NCI-H1436 (cell line): Measurements from ENCODE around the gene RAB11FIP4.

Source experiments
- DNase-seq: peaks from one replicate; lab custom pipeline; 2025; lab: John Stamatoyannopoulos, UW

The RAB11FIP4 gene

DNA sequence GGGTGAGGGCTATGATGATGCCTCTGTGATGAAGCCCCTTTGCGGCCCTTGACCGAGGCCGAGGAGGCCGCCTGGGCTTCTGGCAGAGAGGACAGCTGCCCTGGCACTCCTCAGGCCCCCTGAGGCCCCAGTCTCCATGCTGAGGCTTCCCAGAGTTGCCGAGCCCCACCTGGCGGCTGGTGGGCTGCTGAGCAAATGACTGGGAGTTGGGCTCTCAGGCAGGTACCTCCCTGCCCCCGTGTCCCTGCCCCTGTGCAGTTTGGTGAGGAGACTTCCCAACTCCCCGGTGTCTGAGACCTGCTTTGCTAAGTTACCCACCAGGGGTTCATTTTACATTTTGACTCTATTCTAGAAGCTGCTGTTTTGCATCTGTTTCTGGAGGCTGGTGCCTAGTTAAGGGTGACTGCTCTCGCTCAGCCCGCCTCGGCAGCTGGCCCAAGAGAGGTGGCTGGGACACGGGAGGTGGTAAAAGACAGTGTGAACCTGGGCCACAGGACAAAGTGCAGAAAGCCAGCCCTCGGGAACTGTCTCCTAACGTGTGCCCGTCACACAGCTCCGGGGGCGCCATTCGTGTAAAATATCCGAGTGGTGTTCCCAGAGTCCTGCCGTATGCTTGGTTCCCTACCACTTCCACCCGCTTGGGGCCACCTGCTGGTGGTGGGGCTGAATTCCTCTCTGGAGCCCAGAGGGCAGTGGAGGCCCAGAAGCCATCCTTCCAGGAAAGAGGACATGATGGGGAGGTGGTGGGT lies 134.5 kb downstream of the RAB11FIP4 start:
- no peak for DNase-seq

DNA sequence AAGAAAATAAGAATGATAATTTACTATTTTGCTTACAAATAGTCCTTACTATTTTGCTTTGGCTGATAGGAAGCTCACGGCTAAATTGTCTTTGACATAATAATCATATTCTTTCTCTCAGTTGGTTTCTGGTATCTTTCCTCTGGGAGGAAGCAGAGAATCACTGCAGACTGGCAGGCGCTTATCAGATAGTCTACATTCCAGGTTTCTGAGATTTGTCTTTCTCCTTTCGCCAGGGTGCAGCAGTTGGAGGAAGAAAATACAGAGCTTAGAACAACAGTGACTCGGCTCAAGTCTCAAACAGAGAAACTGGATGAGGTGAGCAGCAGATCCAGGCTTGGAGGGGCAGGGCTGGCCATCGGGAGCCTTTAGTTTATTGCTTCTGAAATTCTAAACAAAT lies 136.1 kb downstream of the RAB11FIP4 start:
- DNase-seq = no peak

DNA sequence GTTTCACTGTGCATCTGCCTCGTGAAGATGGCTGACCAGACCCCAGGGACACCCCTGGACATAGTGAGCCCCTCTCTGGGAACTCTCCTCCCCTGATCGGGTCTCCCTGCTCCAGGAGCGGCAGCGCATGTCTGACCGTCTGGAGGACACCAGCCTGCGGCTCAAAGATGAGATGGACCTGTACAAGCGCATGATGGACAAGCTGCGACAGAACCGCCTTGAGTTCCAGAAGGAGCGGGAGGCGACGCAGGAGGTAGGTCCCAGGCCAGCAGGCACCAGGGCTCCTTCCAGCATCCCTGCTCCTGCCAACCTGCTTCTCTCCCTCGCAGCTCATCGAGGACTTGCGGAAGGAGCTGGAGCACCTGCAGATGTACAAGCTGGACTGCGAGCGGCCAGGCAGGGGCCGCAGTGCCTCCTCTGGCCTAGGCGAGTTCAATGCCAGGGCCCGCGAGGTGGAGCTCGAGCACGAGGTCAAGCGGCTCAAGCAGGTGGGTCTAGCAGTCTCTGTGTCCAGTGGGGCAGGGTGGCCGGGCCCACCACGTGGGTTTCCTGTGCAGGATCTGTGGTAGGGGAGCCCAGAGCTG lies 136.9 kb downstream of the RAB11FIP4 start:
- no peak for DNase-seq

DNA sequence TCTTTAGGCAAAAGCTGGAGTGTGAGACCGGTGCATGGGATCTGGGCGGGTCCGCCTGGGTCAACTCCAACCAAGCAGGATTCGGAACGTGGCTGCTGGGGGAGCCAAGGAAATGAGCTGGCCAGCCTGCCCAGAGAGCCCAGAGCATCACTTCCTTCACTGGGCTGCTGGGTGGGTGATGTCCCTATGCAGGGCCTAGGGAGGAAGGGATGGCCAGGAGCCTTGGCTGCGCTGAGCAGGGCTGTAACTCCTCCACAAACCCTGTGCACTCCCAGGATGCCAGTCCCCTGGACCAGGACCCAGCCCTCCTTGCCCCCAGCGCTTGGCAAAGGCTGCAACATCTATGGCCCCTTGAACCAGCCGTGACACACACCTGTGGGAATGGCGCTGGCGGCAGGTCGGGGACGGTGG lies 138.4 kb downstream of the RAB11FIP4 start:
- DNase-seq = no peak

DNA sequence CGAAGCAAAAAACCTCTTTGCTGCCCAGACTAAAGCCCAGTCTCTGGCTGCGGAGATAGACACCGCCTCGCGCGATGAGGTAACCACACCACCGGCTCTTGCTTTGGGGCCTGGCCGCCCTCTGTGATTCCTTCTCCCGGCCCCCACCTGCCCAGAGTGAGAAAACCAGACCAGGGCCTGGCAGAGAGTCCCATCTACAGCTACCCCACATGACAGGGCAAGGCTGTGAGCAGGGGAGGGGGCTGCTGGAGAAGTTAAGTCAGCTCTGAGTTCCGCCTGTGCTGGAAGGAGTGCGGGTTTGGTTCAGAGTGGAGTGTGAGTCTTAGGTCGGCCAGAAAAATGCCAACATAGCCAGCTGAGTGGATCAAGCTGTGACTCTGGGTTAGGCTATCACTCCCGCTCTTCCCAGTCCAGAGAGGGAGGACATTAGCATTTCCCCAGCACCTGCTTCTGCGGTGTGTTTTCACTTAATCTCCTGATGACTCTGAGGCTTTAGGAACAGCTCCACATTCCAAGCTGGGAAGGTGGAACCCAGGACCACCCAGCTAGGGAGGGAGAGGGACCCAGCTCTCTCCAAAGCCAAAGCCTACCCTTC lies 139.0 kb downstream of the RAB11FIP4 start:
- DNase-seq = no peak

DNA sequence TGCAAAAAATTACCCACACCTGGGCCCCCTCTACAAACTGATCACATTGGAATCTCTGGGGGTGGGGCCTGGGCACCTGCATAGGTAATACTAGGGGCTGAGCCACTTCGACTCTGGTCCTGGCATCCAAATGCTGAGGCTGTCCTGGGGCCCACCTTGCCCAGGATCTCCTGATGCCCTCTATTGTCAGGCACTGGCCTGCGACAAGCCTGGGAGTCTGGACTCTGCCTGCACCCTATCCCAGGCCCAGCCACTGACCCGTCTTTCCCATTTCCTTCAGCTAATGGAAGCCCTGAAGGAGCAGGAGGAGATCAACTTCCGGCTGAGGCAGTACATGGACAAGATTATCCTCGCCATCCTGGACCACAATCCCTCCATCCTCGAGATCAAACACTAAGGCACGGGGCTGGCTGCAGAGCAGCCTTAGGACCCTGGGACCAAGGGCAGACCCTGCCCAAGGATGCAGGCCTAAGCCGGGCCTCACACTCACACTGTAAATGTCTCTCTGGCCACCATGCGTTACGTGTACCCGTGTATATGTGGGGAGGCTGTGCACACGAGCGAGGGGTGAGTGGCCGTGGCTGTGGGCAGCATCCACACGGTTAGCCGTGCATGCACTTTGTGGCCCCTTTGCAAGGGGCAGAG lies 140.0 kb downstream of the RAB11FIP4 start:
- DNase-seq = no peak

DNA sequence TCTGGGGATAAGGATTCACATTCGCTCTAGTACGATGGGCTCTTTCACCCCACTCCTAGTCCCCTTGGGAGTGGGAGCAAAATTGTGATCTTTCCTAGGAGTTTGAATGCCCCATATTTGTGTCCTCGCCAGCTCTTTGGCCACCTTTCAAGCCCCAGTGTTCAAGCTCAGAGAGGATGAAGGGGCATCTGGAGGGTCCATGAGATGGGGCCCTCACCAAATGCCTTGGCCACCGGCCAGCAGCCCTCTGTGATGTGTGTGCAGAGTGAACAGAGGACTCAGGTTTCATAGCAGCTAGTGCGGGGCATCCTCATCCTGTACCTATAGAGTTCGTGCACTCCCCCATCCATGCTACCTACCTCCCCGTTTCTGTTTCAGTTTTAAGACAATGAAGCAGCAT lies 140.6 kb downstream of the RAB11FIP4 start:
- DNase-seq = no peak

DNA sequence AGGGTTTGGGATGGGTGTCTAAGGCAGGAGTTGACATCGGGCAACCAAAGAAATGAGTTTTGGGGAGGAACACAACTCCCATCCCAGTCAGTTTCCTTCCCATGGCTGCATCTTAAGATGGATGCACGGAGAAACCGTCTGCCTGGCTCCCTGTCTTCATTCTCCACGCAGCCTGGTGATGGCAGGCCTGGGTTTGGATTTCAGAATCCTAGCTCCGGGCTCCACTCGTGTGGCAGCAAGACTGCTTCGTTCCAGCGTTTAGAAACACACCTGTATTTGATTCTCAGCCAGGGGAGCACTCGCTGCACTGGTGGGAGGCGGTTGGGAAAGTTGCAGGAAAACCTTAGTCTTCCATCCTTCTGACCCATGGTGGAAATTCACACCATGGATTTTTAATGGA lies 141.1 kb downstream of the RAB11FIP4 start:
- no peak for DNase-seq

DNA sequence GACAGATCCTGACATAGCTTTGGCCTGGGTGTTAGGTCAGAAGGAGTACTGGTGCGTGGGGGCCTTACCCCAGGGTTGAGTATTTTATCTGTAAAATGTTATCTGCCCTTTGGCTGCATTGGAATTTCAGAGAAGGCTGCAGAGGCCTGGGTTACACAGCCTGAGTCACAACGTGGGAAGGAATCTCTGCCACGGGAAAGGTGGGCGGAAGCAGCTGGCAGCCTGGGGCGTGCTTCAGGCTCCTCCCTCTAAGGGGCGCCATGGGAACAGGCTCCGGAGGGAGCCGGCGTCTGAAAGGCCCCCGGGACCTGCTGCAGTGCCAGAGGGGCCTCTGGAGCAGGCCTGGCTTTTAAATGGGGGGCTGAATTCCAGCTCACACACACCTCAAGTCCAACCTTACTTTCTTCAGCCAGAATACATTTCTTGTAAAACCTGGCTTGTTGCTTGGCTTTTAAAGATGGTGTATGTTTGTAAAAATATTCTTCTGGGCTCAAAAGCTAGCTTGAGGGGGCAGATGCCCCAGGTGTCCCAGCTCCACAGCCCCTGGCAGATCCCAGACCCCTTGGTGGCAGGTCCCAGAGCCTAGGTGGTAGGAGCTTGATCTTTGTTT lies 142.2 kb downstream of the RAB11FIP4 start:
- peak; percentile 52 for DNase-seq

DNA sequence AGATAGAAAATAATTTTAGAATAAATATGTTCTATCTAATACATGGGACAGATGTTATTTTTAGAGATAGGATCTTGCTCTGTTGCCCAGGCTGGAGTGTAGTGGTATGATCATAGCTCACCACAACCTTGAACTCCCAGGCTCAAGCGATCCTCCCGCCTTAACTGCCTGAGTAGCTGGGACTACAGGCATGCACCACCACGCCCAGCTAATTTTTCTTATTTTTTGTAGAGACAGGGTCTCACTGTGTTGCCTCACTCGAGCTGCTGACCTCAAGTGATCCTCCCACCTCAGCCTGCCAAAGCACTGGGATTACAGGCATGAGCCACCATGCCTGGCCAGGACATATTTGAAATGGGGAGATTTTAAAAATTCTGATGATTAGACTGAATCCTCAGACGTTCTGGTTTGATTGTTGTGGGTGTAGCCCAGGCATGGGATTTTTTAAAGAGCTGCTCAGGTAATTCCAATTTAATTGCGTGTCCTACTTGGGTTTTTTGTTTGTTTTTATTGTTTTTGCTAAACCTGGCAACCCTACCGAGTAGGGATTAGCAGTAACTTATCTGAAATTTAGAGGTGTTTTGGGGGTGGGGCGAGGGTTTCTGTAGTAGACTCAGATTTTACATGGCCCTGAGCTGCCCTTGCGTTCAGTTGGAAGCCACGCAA lies 142.9 kb downstream of the RAB11FIP4 start:
- no peak for DNase-seq

DNA sequence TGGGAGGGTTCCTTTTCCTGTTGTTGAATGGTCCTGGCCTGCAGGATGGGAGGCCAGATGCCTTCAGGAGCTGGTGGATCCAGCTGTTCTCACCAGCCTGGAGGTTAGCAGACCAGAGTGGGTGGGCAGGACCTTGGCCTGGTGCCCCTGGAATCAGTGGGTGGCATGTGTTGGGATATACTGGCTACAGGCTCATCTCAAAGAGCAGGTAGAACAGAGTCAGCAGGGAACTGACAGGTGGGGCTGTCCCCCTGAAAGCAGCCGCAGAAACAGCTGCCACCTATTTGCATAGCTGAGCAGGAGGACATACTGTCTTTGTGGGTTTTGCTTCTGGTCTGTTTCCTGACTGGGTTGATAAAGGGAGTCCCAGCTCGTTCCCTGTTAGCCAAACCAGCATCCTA lies 144.1 kb downstream of the RAB11FIP4 start:
- no peak for DNase-seq

DNA sequence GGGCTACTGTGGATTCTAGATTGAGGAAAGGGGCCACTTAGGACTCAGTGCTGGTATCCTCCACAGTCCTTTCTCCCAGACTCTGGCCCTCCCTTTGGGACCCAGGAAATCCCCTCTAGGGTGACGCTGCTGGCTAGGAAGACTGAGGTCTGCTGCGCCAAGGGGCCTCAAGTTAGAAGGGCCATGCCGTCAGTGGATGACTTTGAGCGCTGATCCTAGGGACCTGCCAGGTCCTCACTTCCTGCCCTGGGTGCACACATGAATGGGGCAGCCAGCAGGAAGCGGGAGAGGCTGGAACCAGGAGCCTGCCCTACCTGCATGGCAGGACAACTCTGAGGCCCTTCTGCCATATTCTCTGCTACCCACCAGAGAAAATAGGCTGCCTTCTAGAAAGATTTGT lies 145.0 kb downstream of the RAB11FIP4 start:
- DNase-seq = no peak

DNA sequence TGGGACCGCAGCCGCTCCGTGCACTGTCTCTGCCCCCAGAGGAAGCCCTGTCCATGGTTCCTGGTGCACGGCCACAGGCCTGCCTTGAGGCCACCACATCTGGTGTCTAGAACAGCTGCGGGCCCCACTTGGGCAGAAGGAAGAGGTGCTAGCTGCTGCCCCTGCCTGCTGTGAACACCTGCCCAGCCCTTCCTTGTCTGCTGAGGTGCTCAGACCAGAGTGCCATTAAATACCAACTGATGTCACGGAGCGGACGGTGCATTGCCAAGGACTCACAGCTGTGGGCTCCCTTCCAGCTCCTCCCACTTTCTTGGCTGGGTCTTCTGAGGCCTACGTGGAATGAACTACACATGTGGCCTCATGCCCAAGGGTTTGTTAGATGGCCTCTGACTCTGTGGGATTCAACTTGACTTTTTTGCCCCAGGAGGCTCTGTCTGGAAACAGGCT lies 146.1 kb downstream of the RAB11FIP4 start:
- no peak for DNase-seq

DNA sequence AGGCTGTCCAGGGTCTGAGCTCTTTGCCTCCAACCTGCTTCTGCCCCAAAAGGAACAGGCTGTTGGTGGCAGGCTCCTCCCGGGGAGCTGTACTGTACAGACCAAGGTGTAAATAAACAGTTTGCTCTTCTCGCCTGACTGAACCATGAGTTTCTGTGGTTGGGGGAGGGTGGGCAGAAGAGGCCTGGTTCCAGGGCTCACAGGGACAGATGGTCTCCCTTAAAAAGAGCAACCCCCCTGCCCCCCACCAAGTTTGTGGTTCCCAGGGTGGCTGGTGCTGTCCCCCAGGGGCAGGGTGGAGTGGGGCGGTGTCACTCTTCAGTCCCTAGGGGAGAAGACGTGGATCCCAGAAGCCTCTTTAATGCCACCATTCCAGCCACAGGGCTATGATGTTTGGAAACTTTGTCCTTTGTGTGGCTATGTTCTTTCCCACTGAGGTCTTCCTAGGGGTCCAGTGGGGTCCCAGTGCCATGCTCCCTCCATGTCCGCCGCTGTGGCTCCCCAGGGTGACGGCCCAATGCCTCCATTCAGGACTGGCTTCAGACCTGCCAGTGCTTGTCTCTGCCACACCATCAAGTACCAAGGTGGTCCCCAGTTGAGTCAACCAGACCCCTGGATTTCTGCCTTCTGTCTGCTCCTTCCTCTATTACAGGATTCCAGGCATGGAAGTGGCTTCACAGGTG lies 146.7 kb downstream of the RAB11FIP4 start:
- no peak for DNase-seq

DNA sequence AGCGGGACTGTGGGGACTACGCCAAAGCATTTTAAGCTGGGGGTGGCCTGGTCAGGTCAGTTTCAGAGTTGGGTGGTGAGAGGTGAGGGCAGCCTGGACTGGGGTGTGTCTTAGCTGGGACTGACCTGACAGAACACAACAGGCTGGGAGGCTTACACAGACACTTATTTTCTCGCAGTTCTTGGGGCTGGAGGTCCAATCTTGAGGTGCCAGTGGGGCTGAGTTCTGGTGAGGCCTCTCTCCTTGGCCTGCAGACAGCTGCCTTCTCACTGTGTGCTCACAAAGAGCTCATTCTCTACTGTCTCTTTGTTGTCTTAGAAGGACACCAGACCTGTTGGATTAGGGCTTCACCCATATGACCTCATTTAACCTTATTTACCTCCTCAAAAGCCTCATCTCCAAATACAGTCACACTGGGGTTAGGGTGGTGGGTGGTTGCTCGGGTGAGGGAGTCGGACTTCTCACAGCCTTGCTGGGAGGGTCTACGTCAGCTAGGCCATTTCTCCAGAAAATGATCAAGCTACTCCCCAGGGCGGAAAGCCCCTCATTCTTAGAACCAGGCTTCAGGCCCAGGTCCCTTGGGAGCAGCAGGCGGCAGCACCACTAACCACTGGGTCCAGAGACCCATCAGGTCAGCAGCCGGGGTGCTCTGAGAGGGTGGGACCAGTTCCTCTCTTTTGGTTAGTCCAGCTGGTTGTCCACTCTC lies 149.3 kb downstream of the RAB11FIP4 start:
- no peak for DNase-seq

DNA sequence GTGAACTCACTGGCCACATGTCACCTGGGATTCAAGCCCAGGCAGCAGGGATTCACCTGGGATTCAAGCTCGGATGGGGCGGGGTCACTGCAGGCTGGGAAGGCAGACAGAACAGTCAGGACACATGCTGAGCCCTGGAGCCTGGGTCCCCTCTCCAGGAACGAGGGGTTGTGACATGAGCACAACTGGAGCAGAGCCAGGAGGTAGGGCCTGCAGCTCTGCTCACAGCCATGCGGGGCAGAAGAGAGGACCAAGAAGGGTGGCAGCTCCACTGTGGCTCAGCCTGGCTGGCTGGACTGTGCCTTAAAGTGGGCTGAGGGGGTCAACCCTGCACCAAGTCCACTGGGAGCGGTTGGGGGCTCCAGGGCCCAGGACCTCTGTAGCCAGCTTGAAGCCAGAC lies 150.1 kb downstream of the RAB11FIP4 start:
- no peak for DNase-seq

DNA sequence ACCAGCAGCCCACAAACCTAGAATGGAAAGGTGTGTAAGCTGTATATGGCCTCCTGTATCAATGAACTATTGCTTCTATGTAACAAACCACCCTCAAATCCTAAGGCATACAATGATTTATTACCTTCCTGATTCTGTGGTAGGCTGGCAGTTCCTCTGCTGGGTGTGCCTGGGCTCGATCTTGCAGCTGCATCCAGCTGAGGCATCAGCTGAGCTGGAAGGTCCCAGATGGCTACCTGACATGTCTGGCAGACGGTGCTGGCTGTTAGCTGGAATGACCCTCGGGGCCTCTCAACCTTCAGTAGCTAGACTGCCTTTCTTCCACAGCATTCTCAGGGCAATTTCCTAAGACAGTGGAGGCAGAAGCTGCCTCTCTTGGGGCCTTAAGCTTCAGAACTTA lies 152.7 kb downstream of the RAB11FIP4 start:
- no peak for DNase-seq

DNA sequence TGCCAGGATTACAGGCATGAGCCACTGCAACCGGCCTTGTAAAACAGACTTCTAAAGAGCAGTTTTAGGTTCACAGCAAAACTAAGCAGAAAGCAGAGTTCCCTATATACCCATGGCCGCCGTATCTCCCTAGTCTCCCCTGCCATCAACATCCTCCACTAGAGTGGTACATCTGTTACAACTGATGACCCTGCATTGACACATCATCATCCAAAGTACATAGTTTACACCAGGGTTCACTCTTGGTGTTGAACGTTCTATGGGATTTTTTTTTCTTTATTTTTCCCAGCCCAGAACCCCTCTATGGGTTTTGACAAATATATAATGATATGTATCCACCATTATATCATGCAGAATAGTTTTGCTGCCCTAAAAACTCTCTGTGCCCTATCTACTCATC lies 155.2 kb downstream of the RAB11FIP4 start:
- DNase-seq = no peak

DNA sequence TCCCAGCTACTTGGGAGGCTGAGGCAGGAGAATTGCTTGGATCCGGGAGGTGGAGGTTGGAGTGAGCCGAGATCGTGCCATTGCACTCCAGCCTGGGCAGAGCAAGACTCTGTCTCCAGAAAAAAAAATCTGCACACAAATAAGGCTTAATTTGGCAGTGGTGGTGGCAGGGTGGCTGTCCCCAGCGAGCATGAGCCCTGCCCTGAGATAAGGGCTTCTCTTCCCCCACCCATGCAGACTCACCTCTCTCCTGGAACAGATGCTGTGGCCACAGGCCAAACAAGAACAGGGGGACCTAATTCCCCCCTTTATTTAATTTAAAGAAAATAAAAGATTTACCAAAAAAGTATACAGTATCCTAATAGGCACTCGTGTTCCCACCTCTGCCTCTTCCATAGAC lies 157.2 kb downstream of the RAB11FIP4 start:
- no peak for DNase-seq

DNA sequence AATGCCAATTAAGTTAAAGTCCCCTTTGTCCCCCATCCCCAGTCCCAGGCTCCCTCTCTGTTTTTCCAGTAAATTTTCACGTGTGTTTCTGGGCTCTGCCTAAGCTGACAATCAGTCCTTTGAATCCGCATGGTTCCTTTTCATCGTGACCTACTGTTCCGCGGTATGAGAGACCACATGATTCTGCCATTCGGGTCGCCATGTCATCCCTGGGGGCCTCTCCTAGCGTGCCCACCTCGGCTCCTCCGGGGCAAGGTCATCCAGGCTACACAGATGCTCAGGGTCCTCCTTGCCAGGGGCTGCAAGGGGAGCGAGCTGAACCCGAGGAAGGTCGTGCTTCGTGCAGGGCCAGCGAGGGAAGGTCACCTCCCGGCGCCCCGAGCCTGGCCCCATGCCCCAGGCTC lies 157.6 kb downstream of the RAB11FIP4 start:
- no peak for DNase-seq
